IMR-90 (cell line): Measurements from ENCODE around the gene NWD2. TPM values are rescaled to one million over a fixed set of nuclear protein-coding genes. Genes with fewer than 3 reads are reported as not detected.

Experiments used
- ATAC-seq: fragments of 200-7000 bp; cut with Tn5 transposase; 2 replicates; pipeline ENCODE4 v1.9.1; 2020; ENCODE audit warnings: low read depth, mild to moderate bottlenecking, moderate library complexity
- BruUV-seq: library from RNA; stranded (reverse); fragments of 400-500 nt; replicated peaks from 2 replicates; lab custom pipeline; 2021; lab: Mats Ljungman, UMichigan
- CTCF ChIA-PET: fragments of 300-600 bp; formaldehyde crosslinking; extraction: SDS; loops from one replicate; lab custom pipeline; 2021; ENCODE audit warnings: antibody characterized with exemption; lab: Yijun Ruan, JAX
- POLR2A ChIA-PET: fragments of 300-600 bp; sonication (Branson Sonifier 250); formaldehyde crosslinking; loops from one replicate; lab custom pipeline; 2022; ENCODE audit warnings: antibody characterized with exemption; ENCODE audit not compliant: unreplicated experiment; lab: Charles Lee
- DNase-seq: peaks from one replicate; pipeline ENCODE4 v3.0.0; 2013
- H2AFZ ChIP-seq: replicated peaks from 2 replicates; pipeline ENCODE3; 2013; ENCODE audit warnings: low read length, mild to moderate bottlenecking; ENCODE audit not compliant: poor library complexity
- H2AK5ac ChIP-seq: 2 replicates; pipeline ENCODE4 v1.6.1; 2013; ENCODE audit warnings: low read depth, low read length, inconsistent platforms
- H2AK9ac ChIP-seq: replicated peaks from 2 replicates; pipeline ENCODE3; 2013; ENCODE audit warnings: mild to moderate bottlenecking, low read depth, low read length, moderate library complexity; ENCODE audit not compliant: poor library complexity
- H2BK120ac ChIP-seq: 2 replicates; pipeline ENCODE4 v1.6.1; 2013; ENCODE audit warnings: low read depth, low read length, inconsistent platforms
- H2BK15ac ChIP-seq: 3 replicates; pipeline ENCODE4 v1.6.1; 2013; ENCODE audit warnings: low read depth, low read length, inconsistent platforms
- H2BK20ac ChIP-seq: 2 replicates; pipeline ENCODE4 v1.6.1; 2013; ENCODE audit warnings: low read depth, mild to moderate bottlenecking, inconsistent platforms, low read length, moderate library complexity
- H2BK5ac ChIP-seq: 2 replicates; pipeline ENCODE4 v1.6.1; 2013; ENCODE audit warnings: mild to moderate bottlenecking, low read depth, low read length, inconsistent platforms; ENCODE audit not compliant: poor library complexity, severe bottlenecking
- H3K14ac ChIP-seq: replicated peaks from 2 replicates; pipeline ENCODE4 v1.6.1; 2013; ENCODE audit warnings: low read depth, low read length, inconsistent platforms
- H3K18ac ChIP-seq: 2 replicates; pipeline ENCODE4 v1.6.1; 2013; ENCODE audit warnings: low read depth, low read length, control low read depth
- H3K23ac ChIP-seq: 2 replicates; pipeline ENCODE4 v1.6.1; 2013; ENCODE audit warnings: low read depth, low read length, inconsistent platforms
- H3K27ac ChIP-seq: 2 replicates; pipeline ENCODE4 v1.5.1; 2013; ENCODE audit warnings: mild to moderate bottlenecking, control low read depth, low read length; ENCODE audit not compliant: insufficient read depth
- H3K27me3 ChIP-seq: 2 replicates; pipeline ENCODE4 v1.6.1; 2013; ENCODE audit warnings: low read length; ENCODE audit not compliant: control insufficient read depth, insufficient read depth
- H3K36me3 ChIP-seq: 2 replicates; pipeline ENCODE4 v1.6.1; 2013; ENCODE audit warnings: low read length, mixed read lengths; ENCODE audit not compliant: control insufficient read depth, insufficient read depth
- H3K4ac ChIP-seq: 2 replicates; pipeline ENCODE4 v1.6.1; 2013; ENCODE audit warnings: low read depth, low read length, inconsistent platforms
- H3K4me1 ChIP-seq: 2 replicates; pipeline ENCODE4 v1.6.1; 2013; ENCODE audit warnings: low read length, mixed read lengths; ENCODE audit not compliant: control insufficient read depth, insufficient read depth
- H3K4me2 ChIP-seq: 2 replicates; pipeline ENCODE4 v1.6.1; 2013; ENCODE audit warnings: low read depth, mild to moderate bottlenecking, control low read depth, low read length, moderate library complexity
- H3K4me3 ChIP-seq: 2 replicates; pipeline ENCODE4 v1.5.1; 2013; ENCODE audit warnings: low read depth, mild to moderate bottlenecking, control low read depth, low read length, moderate library complexity; ENCODE audit not compliant: insufficient read depth
- H3K56ac ChIP-seq: 2 replicates; pipeline ENCODE4 v1.6.1; 2013; ENCODE audit warnings: low read length, inconsistent platforms; ENCODE audit not compliant: insufficient read depth; ENCODE audit errors: extremely low read depth
- H3K79me1 ChIP-seq, 2 experiments: 2 replicates each; pipeline ENCODE4 v1.6.1; 2013; ENCODE audit warnings: low read length in 2 of 2, inconsistent platforms in 1 of 2, low read depth in 1 of 2
- H3K9ac ChIP-seq: 2 replicates; pipeline ENCODE4 v1.6.1; 2013; ENCODE audit warnings: low read depth, low read length, control low read depth
- H3K9me1 ChIP-seq: 2 replicates; pipeline ENCODE4 v1.6.1; 2013; ENCODE audit warnings: low read length, inconsistent platforms; ENCODE audit not compliant: insufficient read depth
- H3K9me3 ChIP-seq: 2 replicates; pipeline ENCODE4 v1.6.1; 2013; ENCODE audit warnings: low read length; ENCODE audit not compliant: control insufficient read depth, insufficient read depth
- H4K20me1 ChIP-seq: 2 replicates; pipeline ENCODE4 v1.6.1; 2013; ENCODE audit warnings: low read length, inconsistent platforms; ENCODE audit not compliant: insufficient read depth
- H4K5ac ChIP-seq: 2 replicates; pipeline ENCODE4 v1.6.1; 2013; ENCODE audit warnings: mild to moderate bottlenecking, low read depth, low read length, control low read depth
- H4K8ac ChIP-seq, 2 experiments: 2 replicates each; pipeline ENCODE4 v1.6.1; 2013; ENCODE audit warnings: low read depth in 2 of 2, low read length in 2 of 2, control low read depth in 1 of 2, inconsistent platforms in 1 of 2
- H4K91ac ChIP-seq: 2 replicates; pipeline ENCODE4 v1.6.1; 2013; ENCODE audit warnings: low read depth, low read length, inconsistent platforms; ENCODE audit not compliant: insufficient read depth
- CTCF ChIP-seq: conservative IDR thresholded peaks from 2 replicates; pipeline ENCODE4 v1.5.1; 2012; ENCODE audit warnings: mild to moderate bottlenecking, low read depth, low read length, improper control_type of control experiment
- ELK1 ChIP-seq: fragments of 150-350 bp; IDR thresholded peaks from 2 replicates; pipeline ENCODE4 v1.6.1; 2016; ENCODE audit warnings: low read depth, mild to moderate bottlenecking, low read length, moderate library complexity, borderline replicate concordance
- NFE2L2 ChIP-seq: fragments of 150-350 bp; IDR thresholded peaks from 2 replicates; pipeline ENCODE4 v1.6.1; 2016; ENCODE audit warnings: low read depth, mild to moderate bottlenecking, low read length
- RAD21 ChIP-seq: IDR thresholded peaks from 2 replicates; pipeline ENCODE4 v1.6.1; 2012; ENCODE audit warnings: low read length, improper control_type of control experiment
- RCOR1 ChIP-seq: IDR thresholded peaks from 2 replicates; pipeline ENCODE4 v1.6.1; 2012; ENCODE audit warnings: mild to moderate bottlenecking, low read length, improper control_type of control experiment; ENCODE audit not compliant: insufficient replicate concordance
- SMC3 ChIP-seq: fragments of 150-350 bp; IDR thresholded peaks from 2 replicates; pipeline ENCODE4 v1.6.1; 2016; ENCODE audit warnings: low read depth, mild to moderate bottlenecking, antibody characterized with exemption, low read length, moderate library complexity
- WGBS, 2 experiments: methylation state at CpG; one replicate each; pipeline versions ENCODE4 v1.1.5 to v1.1.7; 2013; ENCODE audit warnings: missing lambda C conversion rate in 2 of 2; ENCODE audit not compliant: insufficient read length in 1 of 2; ENCODE audit errors: extremely low coverage in 2 of 2; 5-methylcytosine and 5-hydroxymethylcytosine counted together
- dilution Hi-C: fragments of 300-500 bp; cut with HindIII; formaldehyde crosslinking; loops from one replicate; pipeline ENCODE4 v1.14.3; 2018; ENCODE audit warnings: low sequenced_read_pairs; ENCODE audit not compliant: unreplicated experiment
- in situ Hi-C: fragments of 300-500 bp; cut with MboI; formaldehyde crosslinking; loops from 3 replicates; pipeline ENCODE4 v1.14.3; 2019; ENCODE audit warnings: low sequenced_read_pairs, inconsistent platforms, mixed read lengths
- intact Hi-C: fragments of 100-400 bp; cut with micrococcal nuclease; formaldehyde crosslinking; loops from 2 replicates; pipeline ENCODE4 v1.10.0; 2022
- polyA plus RNA-seq, 3 experiments: library from polyadenylated mRNA; depleted of rRNA; stranded (reverse); fragments of >200 nt; gene quantifications; 2 replicates each; pipeline ENCODE4 v1.2.3, GENCODE V29; 2012; ENCODE audit warnings: low replicate concordance in 1 of 3
- total RNA-seq: library from RNA; depleted of rRNA; stranded (reverse); fragments of >200 nt; gene quantifications from 2 replicates; pipeline ENCODE4 v1.2.3, GENCODE V29; 2012

The NWD2 gene
- total and polyA plus RNA-seq, 2 of the 4 experiments (the other 2 are of a cell fraction), result not detected

GRCh38 chr4:37434469-37434868 lies 189.9 kb downstream of the NWD2 start:
- ChIA-PET CTCF (interaction anchor here (0.6 to 1.0 kb wide), 2 partner anchors 135 to 169 kb away, joined by 3 read pairs; no protein-coding TSS in a partner anchor), POLR2A (no interaction called here)
- no peak overlapping the region for H2AK9ac ChIP-seq
- H2BK15ac ChIP-seq, result no peak overlapping the region
- no peak for ATAC-seq
- no peak overlapping the region for H2BK20ac ChIP-seq
- H3K4ac ChIP-seq, result no peak overlapping the region
- H4K91ac ChIP-seq, result no peak overlapping the region
- no peak overlapping the region for H3K9ac ChIP-seq
- no peaks in the 10 kb centered on the region for H3K4me1 ChIP-seq
- no peaks in the 10 kb centered on the region for H4K20me1 ChIP-seq
- dilution Hi-C loops (no loop called here), in situ Hi-C loops (no loop called here), intact Hi-C loops (no loop called here)
- H3K27ac ChIP-seq, result no peak overlapping the region
- no peak overlapping the region for H3K56ac ChIP-seq
- no peak overlapping the region for H2BK5ac ChIP-seq
- no peak overlapping the region for H4K5ac ChIP-seq
- no peaks in the 10 kb centered on the region for H3K27me3 ChIP-seq
- H3K36me3 ChIP-seq, result no peaks in the 10 kb centered on the region
- no TSS peak for BruUV-seq
- no peak overlapping the region for H4K8ac ChIP-seq
- H3K14ac ChIP-seq, result no peak overlapping the region
- H3K4me3 ChIP-seq, result no peak overlapping the region
- 17% methylated on average over 1 of the region's 3 CpGs; no CpG with 5 or more reads in 1 of the 2 experiments for WGBS, 2 experiments
- no peaks in the 10 kb centered on the region for H3K79me1 ChIP-seq
- H2AFZ ChIP-seq, result no peak overlapping the region
- no peak overlapping the region for H2BK120ac ChIP-seq
- peak; percentile 10 for DNase-seq
- no peaks in the 10 kb centered on the region for H3K9me1 ChIP-seq
- TF ChIP-seq RAD21 (peak; percentile 11; the same call in 1 of the 2 replicates), ELK1 (no peak), CTCF (peak; percentile 15; the same call in 1 of the 2 replicates), SMC3 (no peak), NFE2L2 (no peak), RCOR1 (no peak)
- H3K23ac ChIP-seq, result no peak overlapping the region
- H2AK5ac ChIP-seq, result no peak overlapping the region
- H3K18ac ChIP-seq, result no peak overlapping the region
- H3K4me2 ChIP-seq, result no peak overlapping the region
- no peaks in the 10 kb centered on the region for H3K9me3 ChIP-seq
